SK-N-SH (cell line): ENCODE data around the gene ABCB7. TPM values are rescaled to one million over a fixed set of nuclear protein-coding genes. Genes with fewer than 3 reads are reported as not detected.

Source experiments
- CTCF ChIA-PET: fragments of 300-600, 350-600 bp; formaldehyde crosslinking; extraction: SDS; loops from one replicate; lab custom pipeline; 2021; lab: Yijun Ruan, JAX
- POLR2A ChIA-PET: fragments of 350-600 bp; sonication (Branson Sonifier 250); formaldehyde crosslinking; extraction: SDS; loops from one replicate; lab custom pipeline; 2020; ENCODE audit warnings: antibody characterized with exemption, inconsistent platforms; lab: Yijun Ruan, JAX
- DNase-seq: peaks from one replicate; pipeline ENCODE4 v3.0.0; 2012
- H2AFZ ChIP-seq: fragments of 200-600 bp; sonication (generic); 2 replicates; pipeline ENCODE4 v1.8.1; 2016; ENCODE audit warnings: antibody characterized with exemption, mild to moderate bottlenecking, low read depth
- H3F3A ChIP-seq: fragments of 200-600 bp; sonication (generic); replicated peaks from 2 replicates; pipeline ENCODE3; 2016; ENCODE audit warnings: antibody characterized with exemption, mild to moderate bottlenecking; ENCODE audit not compliant: insufficient read depth
- H3K27ac ChIP-seq, 2 experiments: fragments of 200-500 bp in 1 of 2; fragments of 200-600 bp in 1 of 2; sonication (Bioruptor generic) in 1 of 2; sonication (generic), shearing (Covaris generic) in 1 of 2; 2 replicates each; pipeline versions ENCODE4 v1.5.1 to v1.6.1; 2014 to 2016; ENCODE audit warnings: low read depth in 2 of 2, inconsistent platforms in 1 of 2, low read length in 1 of 2, mild to moderate bottlenecking in 1 of 2, mixed read lengths in 1 of 2
- H3K27me3 ChIP-seq: fragments of 200-600 bp; sonication (generic), shearing (Covaris generic); 2 replicates; pipeline ENCODE4 v1.6.1; 2016; ENCODE audit warnings: mixed run types; ENCODE audit not compliant: insufficient read depth
- H3K36me3 ChIP-seq, 2 experiments: fragments of 200-500 bp in 1 of 2; fragments of 200-600 bp in 1 of 2; sonication (Bioruptor generic) in 1 of 2; sonication (generic) in 1 of 2; replicated peaks in 1 of 2; 2 replicates each; pipeline versions ENCODE3 to v1.5.1; 2014 to 2016; ENCODE audit warnings: low read length in 1 of 2, mild to moderate bottlenecking in 1 of 2; ENCODE audit not compliant: insufficient read depth in 2 of 2, control insufficient read depth in 1 of 2
- H3K4me1 ChIP-seq, 2 experiments: fragments of 200-500 bp in 1 of 2; fragments of 200-600 bp in 1 of 2; sonication (Bioruptor generic) in 1 of 2; sonication (generic), shearing (Covaris generic) in 1 of 2; 2 replicates each; pipeline versions ENCODE4 v1.5.1 to v1.6.1; 2014 to 2016; ENCODE audit warnings: low read depth in 1 of 2, low read length in 1 of 2, mixed run types in 1 of 2; ENCODE audit not compliant: insufficient read depth in 2 of 2, control insufficient read depth in 1 of 2
- H3K4me2 ChIP-seq: fragments of 200-600 bp; sonication (generic), shearing (Covaris generic); 2 replicates; pipeline ENCODE4 v1.6.1; 2017; ENCODE audit warnings: mixed run types
- H3K4me3 ChIP-seq, 2 experiments: fragments of 200-500 bp in 1 of 2; fragments of 200-600 bp in 1 of 2; sonication (Bioruptor generic) in 1 of 2; sonication (generic), shearing (Covaris generic) in 1 of 2; 2 replicates each; pipeline versions ENCODE4 v1.5.1 to v1.8.1; 2014 to 2016; ENCODE audit warnings: low read depth in 2 of 2, inconsistent platforms in 1 of 2, low read length in 1 of 2, mild to moderate bottlenecking in 1 of 2, mixed read lengths in 1 of 2, moderate library complexity in 1 of 2
- H3K79me2 ChIP-seq: fragments of 200-600 bp; sonication (generic); 2 replicates; pipeline ENCODE4 v1.8.1; 2017; ENCODE audit warnings: mild to moderate bottlenecking; ENCODE audit not compliant: insufficient read depth
- H3K9ac ChIP-seq: fragments of 200-600 bp; sonication (generic); 2 replicates; pipeline ENCODE4 v1.6.1; 2017; ENCODE audit warnings: mixed run types
- H3K9me2 ChIP-seq: fragments of 200-600 bp; sonication (generic); 2 replicates; pipeline ENCODE4 v1.6.1; 2017; ENCODE audit warnings: mixed run types
- H3K9me3 ChIP-seq: fragments of 200-600 bp; sonication (generic); 2 replicates; pipeline ENCODE4 v1.6.1; 2017; ENCODE audit warnings: mixed run types, mild to moderate bottlenecking, moderate library complexity
- H4K20me1 ChIP-seq: fragments of 200-600 bp; sonication (generic); 2 replicates; pipeline ENCODE4 v1.6.1; 2017; ENCODE audit warnings: mild to moderate bottlenecking, mixed run types; ENCODE audit not compliant: insufficient read depth
- CHD2 ChIP-seq: fragments of 150-350 bp; IDR thresholded peaks from 2 replicates; pipeline ENCODE4 v1.6.1; 2018; ENCODE audit warnings: low read length; ENCODE audit not compliant: partially characterized antibody
- CTCF ChIP-seq: fragments of 200-600 bp; sonication (generic); IDR thresholded peaks from 2 replicates; pipeline ENCODE4 v1.6.1; 2017; ENCODE audit warnings: antibody characterized with exemption, mild to moderate bottlenecking, moderate library complexity
- ELF1 ChIP-seq: IDR thresholded peaks from 2 replicates; pipeline ENCODE4 v1.4.0; 2012
- EP300 ChIP-seq, 2 experiments: IDR thresholded peaks; 2 replicates each; pipeline versions ENCODE4 v1.4.0 to v1.6.1; 2012; ENCODE audit warnings: borderline replicate concordance in 1 of 2, low read depth in 1 of 2, low read length in 1 of 2
- EZH2phosphoT487 ChIP-seq: fragments of 200-600 bp; sonication (generic); IDR thresholded peaks from 2 replicates; pipeline ENCODE4 v1.6.1; 2017; ENCODE audit warnings: low read depth, mixed run types, mild to moderate bottlenecking, antibody characterized with exemption, moderate library complexity, borderline replicate concordance
- FOXJ3 ChIP-seq: sonication (generic); formaldehyde crosslinking; IDR thresholded peaks from 2 replicates; pipeline ENCODE4 v1.5.1; 2020; ENCODE audit warnings: mild to moderate bottlenecking, missing genetic modification reagents
- GABPA ChIP-seq: IDR thresholded peaks from 2 replicates; pipeline ENCODE4 v1.4.0; 2012; ENCODE audit warnings: low read depth, mild to moderate bottlenecking
- JUND ChIP-seq: IDR thresholded peaks from 2 replicates; pipeline ENCODE4 v1.4.0; 2012
- MEF2A ChIP-seq: IDR thresholded peaks from 2 replicates; pipeline ENCODE4 v1.4.0; 2012; ENCODE audit warnings: low read depth, borderline replicate concordance
- POLR2AphosphoS5 ChIP-seq: IDR thresholded peaks from 2 replicates; pipeline ENCODE4 v1.6.1; 2012; ENCODE audit warnings: low read depth, low read length
- RCOR1 ChIP-seq: fragments of 150-350 bp; IDR thresholded peaks from 2 replicates; pipeline ENCODE4 v1.6.1; 2017; ENCODE audit warnings: antibody characterized with exemption, low read length
- RFX5 ChIP-seq: IDR thresholded peaks from 2 replicates; pipeline ENCODE4 v1.6.1; 2012; ENCODE audit warnings: mild to moderate bottlenecking, improper control_type of control experiment, low read length
- SIN3A ChIP-seq: IDR thresholded peaks from 2 replicates; pipeline ENCODE4 v1.6.1; 2012; ENCODE audit warnings: low read depth, mild to moderate bottlenecking, low read length, moderate library complexity, borderline replicate concordance
- SMC3 ChIP-seq: IDR thresholded peaks from 2 replicates; pipeline ENCODE4 v1.6.1; 2012; ENCODE audit warnings: low read depth, low read length, improper control_type of control experiment
- TEAD4 ChIP-seq: IDR thresholded peaks from 2 replicates; pipeline ENCODE4 v1.4.0; 2012; ENCODE audit warnings: mild to moderate bottlenecking, borderline replicate concordance; ENCODE audit not compliant: insufficient read depth
- YY1 ChIP-seq: IDR thresholded peaks from 2 replicates; pipeline ENCODE4 v1.4.0; 2012; ENCODE audit warnings: low read depth, mild to moderate bottlenecking
- WGBS: methylation state at CpG from one replicate; pipeline ENCODE4 v1.1.6; 2017; ENCODE audit warnings: low lambda C conversion rate; 5-methylcytosine and 5-hydroxymethylcytosine counted together
- polyA plus RNA-seq, 3 experiments: library from polyadenylated mRNA; depleted of rRNA; stranded (reverse); fragments of >200 nt; gene quantifications; 2 replicates each; pipeline ENCODE4 v1.2.3, GENCODE V29; 2012
- TF ChIP-seq, protein P1 (sequence below): IDR thresholded peaks from 2 replicates; pipeline ENCODE4 v1.6.1; 2012; ENCODE audit warnings: mild to moderate bottlenecking, low read depth, low read length, moderate library complexity

ABCB7 gene
- polyA plus RNA-seq, 1 of the 3 experiments (the other 2 are of a cell fraction): 20.4 TPM

DNA sequence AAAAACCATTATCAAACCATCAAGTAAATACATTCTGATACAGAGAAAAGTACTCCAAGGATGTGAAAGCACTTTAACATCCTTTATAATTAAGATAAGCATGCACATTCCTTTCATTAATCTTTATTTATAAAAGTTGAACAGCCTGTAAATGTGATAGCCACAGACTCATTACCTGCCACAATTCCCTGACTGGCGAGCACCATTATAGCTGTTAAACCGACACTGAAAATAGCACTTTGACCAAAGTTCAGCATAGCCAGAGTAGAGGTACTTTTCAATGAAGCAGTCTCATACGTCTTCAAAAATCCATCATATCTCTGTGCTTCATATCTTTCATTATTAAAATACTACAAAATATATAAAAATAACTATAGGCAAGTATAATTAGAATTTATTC is 84.7 kb downstream of the ABCB7 start (continued):
- TF ChIP-seq MEF2A: no peak
- TF ChIP-seq, all 33 proteins: peak for 0

DNA sequence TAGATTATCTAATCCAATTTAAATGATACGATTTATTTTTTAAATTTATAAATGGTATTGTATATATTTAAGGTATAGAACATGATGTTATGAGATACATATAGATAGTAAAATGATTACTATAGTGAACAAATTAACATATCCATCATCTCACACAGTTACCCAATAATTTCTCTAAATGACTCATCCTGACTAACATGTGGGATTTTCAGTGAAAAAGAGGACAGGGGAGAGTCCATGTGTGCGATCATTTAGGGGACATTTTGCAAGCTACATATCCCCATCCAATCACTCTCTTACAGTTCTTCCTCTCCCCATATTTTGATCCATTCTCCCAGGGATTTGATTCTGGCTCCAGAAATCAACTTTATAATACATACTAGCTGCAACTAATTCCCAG is 88.2 kb downstream of the ABCB7 start:
- no peak overlapping the region for H3K27ac ChIP-seq
- ChIA-PET POLR2A (no interaction called here), CTCF (interaction anchor here (1.0 kb wide), 1 partner anchor 66 kb away, joined by 3 read pairs; no protein-coding TSS in a partner anchor)
- DNase-seq: no peak
- H3K36me3 ChIP-seq: peaks cover 3 to 10% of the 10 kb centered on the region in 2 experiments
- no peaks in the 10 kb centered on the region for H3K27me3 ChIP-seq
- H3K9me3 ChIP-seq: no peaks in the 10 kb centered on the region
- WGBS: 99% methylated on average over 2 of the region's 2 CpGs
- no peaks in the 10 kb centered on the region for H3F3A ChIP-seq
- TF ChIP-seq GABPA: no peak
- TF ChIP-seq RCOR1: no peak
- TF ChIP-seq EP300 (IDR thresholded peaks at IDR 0.05; ENCODE audit: borderline replicate concordance in 1 of 2, low read depth in 1 of 2, low read length in 1 of 2): no peak
- TF ChIP-seq EZH2phosphoT487: no peak
- no peak for TF ChIP-seq SMC3
- TF ChIP-seq YY1: no peak
- no peak for TF ChIP-seq RFX5
- no peak for TF ChIP-seq TEAD4
- no peak for TF ChIP-seq CTCF
- TF ChIP-seq FOXJ3 (CRISPR knock-in tag): no peak
- no peak for TF ChIP-seq SIN3A
- TF ChIP-seq, protein P1, sequence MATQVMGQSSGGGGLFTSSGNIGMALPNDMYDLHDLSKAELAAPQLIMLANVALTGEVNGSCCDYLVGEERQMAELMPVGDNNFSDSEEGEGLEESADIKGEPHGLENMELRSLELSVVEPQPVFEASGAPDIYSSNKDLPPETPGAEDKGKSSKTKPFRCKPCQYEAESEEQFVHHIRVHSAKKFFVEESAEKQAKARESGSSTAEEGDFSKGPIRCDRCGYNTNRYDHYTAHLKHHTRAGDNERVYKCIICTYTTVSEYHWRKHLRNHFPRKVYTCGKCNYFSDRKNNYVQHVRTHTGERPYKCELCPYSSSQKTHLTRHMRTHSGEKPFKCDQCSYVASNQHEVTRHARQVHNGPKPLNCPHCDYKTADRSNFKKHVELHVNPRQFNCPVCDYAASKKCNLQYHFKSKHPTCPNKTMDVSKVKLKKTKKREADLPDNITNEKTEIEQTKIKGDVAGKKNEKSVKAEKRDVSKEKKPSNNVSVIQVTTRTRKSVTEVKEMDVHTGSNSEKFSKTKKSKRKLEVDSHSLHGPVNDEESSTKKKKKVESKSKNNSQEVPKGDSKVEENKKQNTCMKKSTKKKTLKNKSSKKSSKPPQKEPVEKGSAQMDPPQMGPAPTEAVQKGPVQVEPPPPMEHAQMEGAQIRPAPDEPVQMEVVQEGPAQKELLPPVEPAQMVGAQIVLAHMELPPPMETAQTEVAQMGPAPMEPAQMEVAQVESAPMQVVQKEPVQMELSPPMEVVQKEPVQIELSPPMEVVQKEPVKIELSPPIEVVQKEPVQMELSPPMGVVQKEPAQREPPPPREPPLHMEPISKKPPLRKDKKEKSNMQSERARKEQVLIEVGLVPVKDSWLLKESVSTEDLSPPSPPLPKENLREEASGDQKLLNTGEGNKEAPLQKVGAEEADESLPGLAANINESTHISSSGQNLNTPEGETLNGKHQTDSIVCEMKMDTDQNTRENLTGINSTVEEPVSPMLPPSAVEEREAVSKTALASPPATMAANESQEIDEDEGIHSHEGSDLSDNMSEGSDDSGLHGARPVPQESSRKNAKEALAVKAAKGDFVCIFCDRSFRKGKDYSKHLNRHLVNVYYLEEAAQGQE: no peak
- TF ChIP-seq POLR2AphosphoS5: no peak
- no peak for TF ChIP-seq CHD2
- no peak for TF ChIP-seq JUND
- no peak for TF ChIP-seq ELF1
- H2AFZ ChIP-seq: no peak overlapping the region
- H3K9ac ChIP-seq: no peak overlapping the region
- H4K20me1 ChIP-seq: no peaks in the 10 kb centered on the region
- no peaks in the 10 kb centered on the region for H3K4me1 ChIP-seq
- H3K79me2 ChIP-seq: no peaks in the 10 kb centered on the region
- H3K4me2 ChIP-seq: no peak overlapping the region
- no peaks in the 10 kb centered on the region for H3K9me2 ChIP-seq
- H3K4me3 ChIP-seq: no peak overlapping the region
